Peyer's patch (tissue), 4 donors: Measurements from ENCODE around the gene FYB1. TPM values are rescaled to one million over a fixed set of nuclear protein-coding genes. Genes with fewer than 3 reads are reported as not detected.

ENCODE experiments used
- DNase-seq, 3 donors: peaks; one replicate each; pipeline ENCODE4 v3.0.0-alpha.2; 2017 to 2019
- H3K27ac ChIP-seq, 4 donors: fragments of 200-600 bp; sonication (generic); one replicate each; pipeline ENCODE4 v1.5.1; 2016 to 2019
- H3K27me3 ChIP-seq, 2 donors: fragments of 200-600 bp; sonication (generic); one replicate each; pipeline ENCODE4 v1.5.1; 2019
- H3K36me3 ChIP-seq, 3 donors: fragments of 200-600 bp; sonication (generic); one replicate each; pipeline ENCODE4 v1.5.1; 2016 to 2019
- H3K4me1 ChIP-seq, 4 donors: fragments of 200-600 bp; sonication (generic); one replicate each; pipeline ENCODE4 v1.5.1; 2016 to 2019
- H3K4me3 ChIP-seq, 4 donors: fragments of 200-600 bp; sonication (generic); 1 replicate in 3 of 4; 2 replicates in 1 of 4; pipeline ENCODE4 v1.5.1; 2016 to 2019; ENCODE audit warnings: mild to moderate bottlenecking in 1 of 4
- H3K9me3 ChIP-seq, 4 donors: fragments of 200-600 bp; sonication (generic); one replicate each; pipeline ENCODE4 v1.5.1; 2016 to 2019; ENCODE audit warnings: mild to moderate bottlenecking in 1 of 4
- POLR2A ChIP-seq, 2 donors: fragments of 450-650 bp; IDR thresholded peaks; one replicate each; pipeline ENCODE4 v1.5.1; 2017; ENCODE audit warnings: antibody characterized with exemption in 2 of 2, mild to moderate bottlenecking in 2 of 2, moderate library complexity in 2 of 2
- total RNA-seq, 4 donors: library from RNA; depleted of rRNA; stranded (reverse); fragments of >200 nt; gene quantifications; one replicate each; pipeline ENCODE4 v1.1.0, GENCODE V29; 2016
- TF ChIP-seq, protein P1 (sequence below), 6 experiments: fragments of 450-650 bp in 4 of 6; fragments of 200-600 bp in 2 of 6; sonication (generic) in 1 of 6; IDR thresholded peaks; one replicate each; pipeline ENCODE4 v1.5.1; 2017 to 2019; ENCODE audit warnings: antibody characterized with exemption in 6 of 6, mild to moderate bottlenecking in 3 of 6, moderate library complexity in 1 of 6

The FYB1 gene
- total RNA-seq, 4 donors from 2014 or later, result 12.1 to 184 (median 17.6) TPM

DNA sequence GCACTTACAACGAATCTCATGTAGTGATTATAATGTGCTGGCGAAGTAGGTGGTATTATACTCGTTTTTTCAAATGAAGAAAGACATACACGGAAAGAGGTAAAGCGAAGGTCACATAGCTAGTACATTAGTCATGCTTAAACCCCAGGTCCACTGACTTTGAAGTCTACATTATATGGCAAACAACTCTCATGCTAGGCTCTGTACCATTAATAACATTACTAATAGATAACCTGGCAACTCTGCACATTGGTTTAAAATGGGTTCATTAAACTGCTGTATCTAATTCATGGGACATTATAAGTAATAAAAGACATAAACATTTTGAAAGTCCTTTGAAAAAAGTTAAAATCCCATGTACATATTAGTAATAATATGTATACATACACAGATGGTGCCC lies 21.2 kb downstream of the FYB1 start:
- TF ChIP-seq, protein P1, sequence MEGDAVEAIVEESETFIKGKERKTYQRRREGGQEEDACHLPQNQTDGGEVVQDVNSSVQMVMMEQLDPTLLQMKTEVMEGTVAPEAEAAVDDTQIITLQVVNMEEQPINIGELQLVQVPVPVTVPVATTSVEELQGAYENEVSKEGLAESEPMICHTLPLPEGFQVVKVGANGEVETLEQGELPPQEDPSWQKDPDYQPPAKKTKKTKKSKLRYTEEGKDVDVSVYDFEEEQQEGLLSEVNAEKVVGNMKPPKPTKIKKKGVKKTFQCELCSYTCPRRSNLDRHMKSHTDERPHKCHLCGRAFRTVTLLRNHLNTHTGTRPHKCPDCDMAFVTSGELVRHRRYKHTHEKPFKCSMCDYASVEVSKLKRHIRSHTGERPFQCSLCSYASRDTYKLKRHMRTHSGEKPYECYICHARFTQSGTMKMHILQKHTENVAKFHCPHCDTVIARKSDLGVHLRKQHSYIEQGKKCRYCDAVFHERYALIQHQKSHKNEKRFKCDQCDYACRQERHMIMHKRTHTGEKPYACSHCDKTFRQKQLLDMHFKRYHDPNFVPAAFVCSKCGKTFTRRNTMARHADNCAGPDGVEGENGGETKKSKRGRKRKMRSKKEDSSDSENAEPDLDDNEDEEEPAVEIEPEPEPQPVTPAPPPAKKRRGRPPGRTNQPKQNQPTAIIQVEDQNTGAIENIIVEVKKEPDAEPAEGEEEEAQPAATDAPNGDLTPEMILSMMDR (IDR thresholded peaks at IDR 0.05), result no peak
- no peak for TF ChIP-seq POLR2A (IDR thresholded peaks at IDR 0.05)
- H3K4me3 ChIP-seq, result peak overlapping the region in 2 of 4 donors; percentile 9 to 30
- no peak for DNase-seq
- H3K36me3 ChIP-seq, result no peaks in the 10 kb centered on the region
- H3K27me3 ChIP-seq, result no peaks in the 10 kb centered on the region
- H3K9me3 ChIP-seq, result no peaks in the 10 kb centered on the region
- H3K27ac ChIP-seq, result peak overlapping the region in 3 of 4 donors; percentile 5 to 69 (median 7)
- H3K4me1 ChIP-seq, result no peaks in the 10 kb centered on the region

DNA sequence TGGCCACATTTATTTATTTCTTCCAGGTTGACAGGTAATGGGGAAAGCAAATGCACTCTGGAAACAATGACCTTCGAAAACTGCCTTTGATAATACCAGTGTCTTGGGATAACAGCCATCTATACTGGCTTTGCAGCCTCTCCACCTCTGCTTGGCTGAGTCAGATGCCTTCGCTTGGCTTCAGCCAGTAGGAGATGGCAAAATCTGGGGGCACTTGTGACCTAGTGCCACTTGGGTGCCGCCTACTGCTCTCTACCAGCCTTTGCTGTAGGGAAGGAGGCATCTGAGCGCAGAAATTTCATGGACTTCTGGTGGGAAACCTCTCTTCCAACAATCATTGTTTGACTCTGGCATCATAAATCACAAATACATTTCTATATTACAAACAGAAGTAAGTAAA lies 21.8 kb downstream of the FYB1 start:
- TF ChIP-seq, protein P1 (IDR thresholded peaks at IDR 0.05), result no peak
- no peaks in the 10 kb centered on the region for H3K27me3 ChIP-seq
- H3K27ac ChIP-seq, result peak overlapping the region in 3 of 4 donors; percentile 42 to 69 (median 43)
- no peaks in the 10 kb centered on the region for H3K4me1 ChIP-seq
- H3K4me3 ChIP-seq, result peak overlapping the region in 3 of 4 donors; percentile 9 to 30 (median 14)
- DNase-seq, result no peak
- no peaks in the 10 kb centered on the region for H3K9me3 ChIP-seq
- H3K36me3 ChIP-seq, result no peaks in the 10 kb centered on the region

GRCh38 chr5:39195198-39195826 lies 24.1 kb downstream of the FYB1 start:
- Histone ChIP-seq H3K9me3 (no peaks in the 10 kb centered on the region), H3K4me3 (peak overlapping the region in 2 of 4 donors; percentile 8 to 16), H3K4me1 (no peaks in the 10 kb centered on the region), H3K36me3 (no peaks in the 10 kb centered on the region), H3K27me3 (no peaks in the 10 kb centered on the region), H3K27ac (peak overlapping the region; percentile 37 to 59 (median 42))
- DNase-seq, result no peak
- TF ChIP-seq, protein P1 (IDR thresholded peaks at IDR 0.05), result no peak
- TF ChIP-seq POLR2A (IDR thresholded peaks at IDR 0.05), result no peak

GRCh38 chr5:39194466-39195136 lies 24.8 kb downstream of the FYB1 start:
- peaks cover 0 to 5% (median 0%) of the 10 kb centered on the region in 4 donors for H3K4me1 ChIP-seq
- H3K4me3 ChIP-seq, result peak overlapping the region in 2 of 4 donors; percentile 8 to 16
- TF ChIP-seq, protein P1 (IDR thresholded peaks at IDR 0.05), result no peak
- TF ChIP-seq POLR2A (IDR thresholded peaks at IDR 0.05), result no peak
- H3K9me3 ChIP-seq, result no peaks in the 10 kb centered on the region
- no peaks in the 10 kb centered on the region for H3K27me3 ChIP-seq
- H3K27ac ChIP-seq, result peak overlapping the region; percentile 37 to 59 (median 40)
- no peaks in the 10 kb centered on the region for H3K36me3 ChIP-seq
- no peak for DNase-seq

- Histone ChIP-seq H3K27ac (peak overlapping the region in 3 of 4 donors; percentile 12 to 59 (median 53)), H3K4me1 (peaks cover 0 to 5% (median 2%) of the 10 kb centered on the region in 4 donors), H3K9me3 (no peaks in the 10 kb centered on the region), H3K4me3 (no peak overlapping the region), H3K27me3 (no peaks in the 10 kb centered on the region), H3K36me3 (no peaks in the 10 kb centered on the region)
- no peak for TF ChIP-seq POLR2A (IDR thresholded peaks at IDR 0.05)
- TF ChIP-seq, protein P1 (IDR thresholded peaks at IDR 0.05), result no peak
- DNase-seq, result no peak
Measured at GRCh38 chr5:39193553-39194465, 25.6 kb downstream of the FYB1 start.
